Right hindlimb (tissue), 1 donor: ENCODE measurements around the gene LNPEP.
"Not testable (repeated sequence)": the region's sequence is repeated elsewhere in the genome, so short reads cannot be mapped to it uniquely, and the experiment has no call there.

Experiments used
- DNase-seq: peaks from one replicate; pipeline ENCODE4 v3.0.0-alpha.2; 2018

LNPEP gene

DNA sequence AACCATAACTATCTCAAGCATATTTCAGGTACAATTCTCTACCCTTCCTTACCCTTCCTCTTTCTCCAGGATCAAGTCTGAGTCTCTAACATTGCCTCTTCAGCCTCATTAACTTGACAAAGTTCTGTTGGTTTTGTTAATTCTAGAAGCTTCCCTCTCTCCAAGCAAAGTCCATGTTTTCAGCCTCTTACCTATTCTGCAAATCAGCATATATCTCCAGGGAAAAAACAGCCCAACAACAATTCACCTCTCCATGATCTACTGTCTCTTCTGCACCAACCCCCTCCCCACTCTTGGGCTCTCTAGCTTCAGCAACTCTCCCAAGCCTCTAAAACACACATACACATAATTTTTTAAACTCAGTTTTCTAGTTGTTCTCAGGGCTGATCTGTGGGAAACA is 134.4 kb downstream of the LNPEP start:
- no peak for DNase-seq

DNA sequence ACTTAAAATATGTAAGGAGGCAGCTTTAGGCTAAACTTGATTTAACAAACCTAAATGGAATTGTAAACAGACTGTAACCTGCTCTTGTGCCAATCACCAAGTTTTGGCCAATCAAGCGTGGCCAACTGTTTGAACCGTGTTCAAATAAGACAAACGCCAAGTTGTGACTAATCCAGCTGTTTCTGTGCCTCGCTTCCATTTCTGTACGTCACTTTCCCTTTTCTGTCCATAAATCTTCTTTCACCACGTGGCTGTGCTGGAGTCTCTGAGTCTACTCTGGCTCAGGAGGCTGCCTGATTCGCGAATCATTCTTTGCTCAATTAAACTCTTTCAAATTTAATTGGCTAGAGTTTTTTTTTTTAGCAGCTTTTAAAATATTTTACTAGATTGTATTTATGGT is 135.2 kb downstream of the LNPEP start:
- peak; percentile 61 for DNase-seq

- DNase-seq: no peak
These were observed 136.1 kb downstream of the LNPEP start for GRCh38 chr5:97071993-97072392.

- DNase-seq: peak; percentile 48
These were observed 136.8 kb downstream of the LNPEP start for GRCh38 chr5:97072696-97073095.

DNA sequence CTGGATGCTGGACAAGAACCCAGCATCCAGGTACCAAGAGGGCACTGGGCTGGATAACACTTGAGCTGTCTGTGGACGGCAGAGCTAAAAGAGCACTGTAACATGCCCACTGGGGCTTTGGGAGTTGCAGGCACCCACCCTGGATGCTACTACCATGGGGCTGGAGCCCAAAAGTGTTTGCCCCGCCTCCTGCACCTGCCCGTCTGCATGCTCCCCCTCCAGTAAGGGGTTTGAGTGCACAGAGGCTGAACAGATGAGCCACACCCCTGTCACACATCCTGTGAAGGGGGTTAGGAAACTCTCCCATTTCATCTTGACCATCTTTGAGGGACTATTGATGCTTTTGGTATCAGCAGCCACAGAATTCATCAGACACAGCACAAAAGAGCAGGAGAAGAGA is 137.5 kb downstream of the LNPEP start:
- no peak for DNase-seq

DNA sequence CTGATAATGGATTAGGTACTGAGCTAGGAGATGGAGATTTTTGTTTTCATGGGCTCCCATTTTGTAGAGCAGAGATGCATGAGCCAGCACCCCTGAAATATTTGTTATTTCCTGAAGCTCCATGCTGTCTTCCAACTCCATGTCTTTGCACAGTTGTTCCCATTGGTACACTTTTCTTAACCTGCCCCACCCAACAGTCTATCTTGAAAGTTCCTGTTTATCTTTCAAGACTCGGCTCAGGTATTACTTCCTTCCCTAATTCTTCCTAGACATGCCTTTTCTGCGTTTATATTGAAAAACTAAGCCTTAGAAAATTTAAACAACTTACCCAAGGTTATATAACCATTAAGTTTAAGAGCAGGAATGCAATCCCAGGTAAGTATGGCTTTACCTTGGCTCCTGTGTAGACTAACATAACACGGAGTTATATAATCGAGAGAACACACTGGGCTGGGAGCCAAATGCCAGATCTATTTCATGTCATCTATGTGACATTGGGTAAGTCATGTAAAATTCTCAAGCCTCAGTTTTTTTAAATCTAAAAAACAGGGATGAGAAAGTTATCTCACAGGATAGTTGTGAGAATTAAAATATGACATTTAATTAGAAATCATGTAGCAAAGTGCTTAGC is 139.1 kb downstream of the LNPEP start:
- DNase-seq: no peak

DNA sequence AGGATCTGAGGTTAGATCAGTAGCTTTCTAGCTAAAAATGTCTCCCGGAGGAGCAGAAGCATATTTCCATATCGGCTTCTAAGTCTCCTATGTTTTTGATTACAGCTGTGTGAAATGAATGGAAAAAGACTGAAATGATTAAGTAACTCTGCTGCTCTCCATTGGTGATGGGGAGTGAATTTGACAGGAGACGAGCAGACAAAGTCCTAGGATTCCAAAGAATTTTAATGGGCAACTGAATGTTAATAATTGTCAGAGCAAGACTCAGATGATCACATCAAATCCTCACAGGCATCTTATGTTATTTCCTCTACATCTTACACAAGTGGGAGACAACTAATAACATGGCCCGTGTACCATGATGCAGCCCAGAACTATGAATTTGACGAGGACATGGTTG is 139.8 kb downstream of the LNPEP start:
- no peak for DNase-seq

- no peak for DNase-seq
These were observed 140.2 kb downstream of the LNPEP start for GRCh38 chr5:97076098-97076497.

GRCh38 chr5:97077246-97077645 is 141.4 kb downstream of the LNPEP start:
- DNase-seq: no peak

DNA sequence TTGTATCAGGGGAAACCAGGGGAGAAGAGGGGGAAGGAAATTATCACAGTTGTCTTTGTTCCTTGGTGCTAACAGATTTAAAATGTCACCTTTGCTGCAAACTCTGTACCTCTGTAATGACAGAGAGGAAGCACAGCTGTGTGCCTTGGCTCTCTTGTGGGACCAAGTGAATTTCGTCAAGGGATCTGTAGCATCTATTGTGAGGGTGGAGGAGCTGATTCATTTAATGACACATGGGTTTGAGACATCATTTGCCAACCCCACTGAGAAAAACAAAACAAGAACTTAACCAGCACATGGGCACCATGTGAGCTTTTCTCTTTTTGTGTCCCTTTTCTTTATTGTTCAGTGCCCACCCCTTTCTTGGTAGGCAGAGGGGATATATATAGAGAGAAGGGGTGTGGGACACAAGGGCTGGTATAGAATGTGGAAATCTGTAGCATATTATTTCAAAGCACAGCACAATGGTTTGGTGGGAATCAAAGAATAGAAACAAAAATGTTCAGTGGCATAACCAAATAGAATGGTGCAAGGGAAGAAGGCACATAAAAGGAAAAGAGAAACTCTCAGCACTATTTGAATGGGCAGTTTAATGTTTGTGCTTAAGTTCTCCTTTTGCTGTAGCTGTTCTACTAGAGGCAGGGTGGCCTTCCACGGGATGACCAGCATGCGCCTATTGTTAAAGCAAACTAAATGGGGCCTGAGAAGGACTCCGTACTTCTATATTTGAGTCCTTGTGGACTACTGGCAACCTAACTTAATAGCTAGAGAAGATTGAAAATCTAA is 143.3 kb downstream of the LNPEP start:
- no peak for DNase-seq

DNA sequence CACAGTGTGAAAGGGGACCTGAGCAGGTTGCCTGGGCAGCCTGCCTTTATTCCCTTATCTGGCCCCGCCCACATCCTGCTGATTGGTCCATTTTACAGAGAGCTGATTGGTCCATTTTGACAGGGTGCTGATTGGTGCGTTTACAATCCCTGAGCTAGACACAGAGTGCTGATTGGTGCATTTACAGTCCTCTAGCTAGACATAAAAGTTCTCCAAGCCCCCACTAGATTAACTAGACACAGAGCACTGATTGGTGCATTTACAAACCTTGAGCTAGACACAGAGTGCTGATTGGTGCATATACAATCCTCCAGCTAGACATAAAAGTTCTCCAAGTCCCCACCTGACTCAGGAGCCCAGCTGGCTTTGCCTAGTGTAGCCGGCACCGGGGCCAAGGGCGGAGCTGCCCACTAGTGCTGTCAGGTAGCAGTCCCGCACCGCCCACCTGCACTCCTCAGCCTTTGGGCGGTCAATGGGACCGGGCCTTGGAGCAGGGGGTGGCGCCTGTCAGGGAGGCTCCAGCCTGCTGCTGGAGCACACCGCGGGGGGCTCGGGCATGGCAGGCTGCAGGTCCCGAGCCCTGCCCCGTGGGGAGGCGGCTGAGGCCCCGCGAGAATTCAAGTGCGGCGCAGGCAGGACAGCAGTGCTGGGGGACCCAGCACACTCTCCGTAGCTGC is 149.0 kb downstream of the LNPEP start:
- not testable (repeated sequence) for DNase-seq

DNA sequence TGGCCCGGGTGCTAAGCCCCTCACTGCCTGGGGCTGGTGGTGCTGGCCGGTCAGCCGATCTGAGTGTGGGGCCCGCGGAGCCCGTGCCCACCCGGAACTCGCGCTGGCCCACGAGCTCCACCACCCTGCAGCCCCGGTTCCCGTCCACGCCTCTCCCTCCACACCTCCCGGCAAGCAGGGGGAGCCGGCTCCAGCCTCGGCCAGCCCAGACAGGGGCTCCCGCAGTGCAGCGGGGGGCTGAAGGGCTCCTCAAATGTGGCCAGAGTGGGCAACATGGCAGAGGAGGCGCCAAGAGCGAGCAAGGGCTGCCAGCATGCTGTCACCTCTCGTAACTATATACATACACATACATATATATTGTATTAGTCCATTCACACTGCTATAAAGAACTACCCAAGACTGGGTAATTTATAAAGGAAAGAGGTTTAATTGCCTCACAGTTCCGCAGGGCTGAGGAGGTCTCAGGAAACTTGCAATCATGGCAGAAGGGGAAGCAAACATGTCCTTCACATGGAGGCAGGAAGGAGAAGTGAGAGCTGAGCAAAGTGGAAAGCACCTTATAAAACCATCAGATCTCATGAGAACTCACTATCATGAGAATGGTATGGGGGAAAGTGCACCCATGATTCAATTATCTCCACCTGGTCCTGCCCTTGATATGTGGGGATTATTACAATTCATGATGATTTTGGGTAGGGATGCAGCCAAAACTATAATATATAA is 149.7 kb downstream of the LNPEP start:
- DNase-seq: no peak
